ENCODE measurements around the gene RGL2. TPM values are rescaled to one million over a fixed set of nuclear protein-coding genes. Genes with fewer than 3 reads are reported as not detected.
"Not testable (repeated sequence)": the region's sequence is repeated elsewhere in the genome, so short reads cannot be mapped to it uniquely, and the experiment has no call there.

Gene RGL2
- total and polyA plus RNA-seq, 10 of the 15 experiments (the other 5 are each of a cell fraction or from before 2014, with no cell fraction given): 0.84 to 21.2 (median 6.8) TPM

GRCh38 chr6:33343953-33344611, 45.3 kb upstream of the RGL2 start (continued):
- TF ChIP-seq ZBTB33 (IDR thresholded peaks at IDR 0.05) (no peak), SRF (IDR thresholded peaks at IDR 0.05; ENCODE audit: low read depth in 2 of 2, low read length in 2 of 2) (no peak), NRF1 (conservative IDR thresholded peaks at IDR 0.05; ENCODE audit: low read depth, low read length) (no peak)

GRCh38 chr6:33343606-33343952, 44.8 kb upstream of the RGL2 start:
- H4K20me1 ChIP-seq (ENCODE audit: control insufficient read depth, insufficient read depth); H3K9me3 ChIP-seq (replicated peaks; ENCODE audit: control insufficient read depth, insufficient read depth, low read length); intact Hi-C loops (cut with micrococcal nuclease; ENCODE audit: unreplicated experiment); H3K27me3 ChIP-seq (replicated peaks in 1 of 2; ENCODE audit: control insufficient read depth in 2 of 2, insufficient read depth in 2 of 2, low read length in 1 of 2); H3K9ac ChIP-seq (ENCODE audit: control insufficient read depth, insufficient read depth, low read length); H3K36me3 ChIP-seq (ENCODE audit: control insufficient read depth in 2 of 2, insufficient read depth in 2 of 2, low read length in 1 of 2); DNase-seq (ENCODE audit: low read depth, low spot score); H3K4me3 ChIP-seq; BruUV-seq (replicated peaks); ATAC-seq; in situ Hi-C loops (cut with MboI); FAIRE-seq; H3K79me2 ChIP-seq (ENCODE audit: control insufficient read depth, insufficient read depth, low read length): not testable (repeated sequence)
- POLR2A ChIA-PET: interaction anchor here (0.8 to 2.0 kb wide), 3 partner anchors 26 to 43 kb away, joined by 3 to 12 read pairs (median 4); partner anchors contain the start of genes TAPBP and ZBTB22
- Histone ChIP-seq H3K4me2 (ENCODE audit: control insufficient read depth, insufficient read depth) (peak overlapping the region; percentile 78; the same call in 1 of the 2 replicates), H3K4me1 (ENCODE audit: control insufficient read depth, insufficient read depth, low read length) (peaks cover 15% of the 10 kb centered on the region), H2AFZ (ENCODE audit: control insufficient read depth, low read depth, low read length) (peak overlapping the region; percentile 68), H3K27ac (ENCODE audit: control insufficient read depth, insufficient read depth) (peak overlapping the region; percentile 81)
- 50% methylated on average over 7 of the region's 7 CpGs for WGBS (ENCODE audit: insufficient coverage, insufficient replicate concordance, low lambda C conversion rate, missing lambda C conversion rate)
- CTCF ChIA-PET: interaction anchor here (0.6 to 3.9 kb wide), 9 partner anchors 10 to 367 kb away, joined by 3 to 25 read pairs (median 8); partner anchors contain the start of genes B3GALT4, PFDN6, UQCC2 and WDR46
- RAD21 ChIA-PET (ENCODE audit: unreplicated experiment): interaction anchor here (1.3 to 2.7 kb wide), 6 partner anchors 26 to 95 kb away, joined by 3 to 22 read pairs (median 9); partner anchors contain the start of genes RPS18, TAPBP, VPS52 and ZBTB22
- SMC1A ChIA-PET (ENCODE audit: uncharacterized antibody, unreplicated experiment): interaction anchor here (1.2 to 2.4 kb wide), 5 partner anchors 26 to 224 kb away, joined by 3 to 13 read pairs (median 4); partner anchors contain the start of genes B3GALT4, RPS18, VPS52 and ZBTB22
